Measurements from ENCODE around the gene ERCC6L2. TPM values are rescaled to one million over a fixed set of nuclear protein-coding genes. Genes with fewer than 3 reads are reported as not detected.
A peak's percentile ranks its signal among the peaks of the same experiment; 100 is the strongest.

The ERCC6L2 gene
- total and polyA plus RNA-seq, 9 of the 15 experiments (the other 6 are each of a cell fraction or from before 2014, with no cell fraction given), result 7.8 to 42.8 (median 23.6) TPM

DNA sequence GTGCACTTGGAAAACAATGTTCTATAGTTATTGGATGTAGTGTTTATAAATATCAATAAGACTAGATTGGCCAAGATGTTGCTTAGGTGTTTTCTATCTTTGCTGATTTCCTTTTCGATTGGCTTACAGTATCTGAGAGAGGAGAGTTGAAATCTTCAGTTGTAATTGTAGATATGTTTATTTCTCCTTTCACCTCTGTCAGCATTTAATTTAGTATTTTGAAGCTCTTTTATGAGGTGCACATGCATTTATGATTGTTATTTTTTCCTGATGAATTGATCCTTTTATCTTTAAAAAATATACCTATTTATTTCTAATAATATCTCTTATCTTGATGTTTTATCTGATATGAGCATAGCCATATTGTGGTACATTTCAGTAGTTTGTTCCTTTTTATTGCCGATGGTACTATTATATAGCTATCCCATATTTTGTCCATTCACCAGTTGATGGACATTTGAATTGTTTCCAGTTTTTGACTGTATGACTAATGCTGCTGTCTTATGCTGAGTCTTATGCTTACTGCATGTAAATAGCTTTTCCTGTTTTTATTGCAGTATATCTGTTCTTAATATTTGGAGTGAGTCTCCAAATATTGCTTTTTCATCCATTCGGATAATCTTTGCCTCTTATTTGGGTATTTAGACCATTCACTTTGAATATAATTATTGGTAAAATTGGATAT, 34.7 kb downstream of the ERCC6L2 start:
- Histone ChIP-seq H3K4me3 (no peak overlapping the region), H3K27ac (ENCODE audit: extremely low read depth, low read depth, low read length) (no peak overlapping the region), H3K36me3 (ENCODE audit: control insufficient read depth, insufficient read depth, low read length) (peaks cover 11% of the 10 kb centered on the region; the same call in 2 of the 3 replicates), H3K4me1 (replicated peaks in 1 of 2; ENCODE audit: control insufficient read depth in 2 of 2, insufficient read depth in 2 of 2, low read length in 2 of 2) (no peaks in the 10 kb centered on the region), H3K9ac (ENCODE audit: insufficient read depth in 1 of 2, low read depth in 2 of 2, low read length in 2 of 2) (no peak overlapping the region), H4K20me1 (replicated peaks; ENCODE audit: control insufficient read depth, insufficient read depth, low read length) (no peaks in the 10 kb centered on the region), H3K9me1 (ENCODE audit: control insufficient read depth, insufficient read depth, low read length) (no peaks in the 10 kb centered on the region), H3K79me2 (ENCODE audit: control insufficient read depth, insufficient read depth, low read length) (no peaks in the 10 kb centered on the region), H3K9me3 (replicated peaks; ENCODE audit: control insufficient read depth, insufficient read depth, low read depth, low read length) (no peaks in the 10 kb centered on the region), H2AFZ (ENCODE audit: low read depth, low read length) (no peak overlapping the region), H3K27me3 (ENCODE audit: control insufficient read depth in 2 of 2, insufficient read depth in 2 of 2, low read length in 2 of 2) (no peaks in the 10 kb centered on the region), H3K4me2 (ENCODE audit: insufficient read depth, low read length) (no peak overlapping the region)
- ATAC-seq (no peak), FAIRE-seq (no peak), DNase-seq (ENCODE audit: extremely low read depth in 1 of 4, low spot score in 3 of 4) (no peak)
- intact Hi-C loops (cut with micrococcal nuclease), result no loop called here
- WGBS (ENCODE audit: insufficient coverage, low coverage, missing lambda C conversion rate), result 83% methylated on average over 3 of the region's 3 CpGs
- POLR2A ChIA-PET, result interaction anchor here (0.8 to 1.1 kb wide), 2 partner anchors 17 to 35 kb away, joined by 3 read pairs; partner anchors contain the start of gene ERCC6L2
- CTCF ChIA-PET (ENCODE audit: low intra/inter-chr PET ratio), result no interaction called here
- no TSS peak for BruUV-seq (replicated peaks)
- TF ChIP-seq ZNF316 (IDR thresholded peaks at IDR 0.05), result peak; percentile 57
- TF ChIP-seq, protein P1, sequence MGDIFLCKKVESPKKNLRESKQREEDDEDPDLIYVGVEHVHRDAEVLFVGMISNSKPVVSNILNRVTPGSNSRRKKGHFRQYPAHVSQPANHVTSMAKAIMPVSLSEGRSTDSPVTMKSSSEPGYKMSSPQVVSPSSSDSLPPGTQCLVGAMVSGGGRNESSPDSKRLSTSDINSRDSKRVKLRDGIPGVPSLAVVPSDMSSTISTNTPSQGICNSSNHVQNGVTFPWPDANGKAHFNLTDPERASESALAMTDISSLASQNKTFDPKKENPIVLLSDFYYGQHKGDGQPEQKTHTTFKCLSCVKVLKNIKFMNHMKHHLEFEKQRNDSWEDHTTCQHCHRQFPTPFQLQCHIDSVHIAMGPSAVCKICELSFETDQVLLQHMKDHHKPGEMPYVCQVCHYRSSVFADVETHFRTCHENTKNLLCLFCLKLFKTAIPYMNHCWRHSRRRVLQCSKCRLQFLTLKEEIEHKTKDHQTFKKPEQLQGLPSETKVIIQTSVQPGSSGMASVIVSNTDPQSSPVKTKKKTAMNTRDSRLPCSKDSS (IDR thresholded peaks at IDR 0.05; ENCODE audit: low read depth, partially characterized antibody), result no peak
- in situ Hi-C loops (cut with MboI), result no loop called here

DNA sequence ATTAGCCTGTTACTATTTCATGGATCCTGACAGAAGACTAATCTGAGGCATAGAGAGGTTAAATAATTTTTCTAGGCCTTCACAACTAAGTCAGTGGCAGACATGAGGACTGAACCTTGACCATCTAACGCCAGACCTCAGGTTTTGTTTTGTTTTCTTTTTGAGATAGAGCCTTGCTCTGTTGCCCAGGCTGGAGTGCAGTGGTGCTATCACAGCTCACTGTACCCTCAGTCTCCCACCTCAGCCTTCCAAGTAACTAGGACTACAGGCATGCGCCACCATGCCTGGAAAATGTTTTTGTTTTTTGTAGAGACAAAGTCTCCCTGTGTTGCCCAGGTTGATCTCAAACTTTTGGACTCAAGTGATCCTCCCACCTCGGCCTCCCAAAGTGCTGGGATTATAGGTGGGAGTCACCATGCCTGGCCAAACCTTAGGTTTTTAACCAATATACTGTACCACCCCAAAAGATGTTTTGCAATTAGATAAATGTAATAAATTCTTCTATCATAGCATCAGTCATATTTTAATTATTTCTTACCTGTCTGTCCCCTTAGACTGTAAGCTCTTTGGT, 35.4 kb downstream of the ERCC6L2 start:
- ATAC-seq (no peak), FAIRE-seq (no peak), DNase-seq (ENCODE audit: extremely low read depth in 1 of 4, low spot score in 3 of 4) (no peak)
- CTCF ChIA-PET (ENCODE audit: low intra/inter-chr PET ratio), result no interaction called here
- WGBS (ENCODE audit: insufficient coverage, low coverage, missing lambda C conversion rate), result 85% methylated on average over 3 of the region's 3 CpGs
- no TSS peak for BruUV-seq (replicated peaks)
- Histone ChIP-seq H3K9ac (ENCODE audit: insufficient read depth in 1 of 2, low read depth in 2 of 2, low read length in 2 of 2) (no peak overlapping the region), H3K9me3 (replicated peaks; ENCODE audit: control insufficient read depth, insufficient read depth, low read depth, low read length) (no peaks in the 10 kb centered on the region), H3K27ac (ENCODE audit: extremely low read depth, low read depth, low read length) (no peak overlapping the region), H3K9me1 (ENCODE audit: control insufficient read depth, insufficient read depth, low read length) (no peaks in the 10 kb centered on the region), H4K20me1 (replicated peaks; ENCODE audit: control insufficient read depth, insufficient read depth, low read length) (no peaks in the 10 kb centered on the region), H3K36me3 (ENCODE audit: control insufficient read depth, insufficient read depth, low read length) (peaks cover 16% of the 10 kb centered on the region; the same call in 2 of the 3 replicates), H3K4me2 (ENCODE audit: insufficient read depth, low read length) (no peak overlapping the region), H2AFZ (ENCODE audit: low read depth, low read length) (no peak overlapping the region), H3K4me1 (replicated peaks in 1 of 2; ENCODE audit: control insufficient read depth in 2 of 2, insufficient read depth in 2 of 2, low read length in 2 of 2) (no peaks in the 10 kb centered on the region), H3K4me3 (no peak overlapping the region), H3K79me2 (ENCODE audit: control insufficient read depth, insufficient read depth, low read length) (no peaks in the 10 kb centered on the region), H3K27me3 (ENCODE audit: control insufficient read depth in 2 of 2, insufficient read depth in 2 of 2, low read length in 2 of 2) (no peaks in the 10 kb centered on the region)
- POLR2A ChIA-PET, result interaction anchor here (0.8 to 1.1 kb wide), 2 partner anchors 17 to 35 kb away, joined by 3 read pairs; partner anchors contain the start of gene ERCC6L2
- intact Hi-C loops (cut with micrococcal nuclease) (no loop called here), in situ Hi-C loops (cut with MboI) (no loop called here)
- TF ChIP-seq HNRNPH1 (optimal IDR thresholded peaks at IDR 0.05; ENCODE audit: low read depth, low read length) (no peak), EZH2 (IDR thresholded peaks at IDR 0.05; ENCODE audit: borderline replicate concordance, low read depth, low read length) (no peak), CREM (IDR thresholded peaks at IDR 0.05; ENCODE audit: low read depth) (no peak), ZNF436 (CRISPR knock-in tag; IDR thresholded peaks at IDR 0.05) (no peak), ZNF668 (CRISPR knock-in tag; IDR thresholded peaks at IDR 0.05) (no peak), SAP30 (IDR thresholded peaks at IDR 0.05; ENCODE audit: borderline replicate concordance, insufficient read depth, low read depth, low read length, poor library complexity, severe bottlenecking) (no peak)
- TF ChIP-seq, protein P2, sequence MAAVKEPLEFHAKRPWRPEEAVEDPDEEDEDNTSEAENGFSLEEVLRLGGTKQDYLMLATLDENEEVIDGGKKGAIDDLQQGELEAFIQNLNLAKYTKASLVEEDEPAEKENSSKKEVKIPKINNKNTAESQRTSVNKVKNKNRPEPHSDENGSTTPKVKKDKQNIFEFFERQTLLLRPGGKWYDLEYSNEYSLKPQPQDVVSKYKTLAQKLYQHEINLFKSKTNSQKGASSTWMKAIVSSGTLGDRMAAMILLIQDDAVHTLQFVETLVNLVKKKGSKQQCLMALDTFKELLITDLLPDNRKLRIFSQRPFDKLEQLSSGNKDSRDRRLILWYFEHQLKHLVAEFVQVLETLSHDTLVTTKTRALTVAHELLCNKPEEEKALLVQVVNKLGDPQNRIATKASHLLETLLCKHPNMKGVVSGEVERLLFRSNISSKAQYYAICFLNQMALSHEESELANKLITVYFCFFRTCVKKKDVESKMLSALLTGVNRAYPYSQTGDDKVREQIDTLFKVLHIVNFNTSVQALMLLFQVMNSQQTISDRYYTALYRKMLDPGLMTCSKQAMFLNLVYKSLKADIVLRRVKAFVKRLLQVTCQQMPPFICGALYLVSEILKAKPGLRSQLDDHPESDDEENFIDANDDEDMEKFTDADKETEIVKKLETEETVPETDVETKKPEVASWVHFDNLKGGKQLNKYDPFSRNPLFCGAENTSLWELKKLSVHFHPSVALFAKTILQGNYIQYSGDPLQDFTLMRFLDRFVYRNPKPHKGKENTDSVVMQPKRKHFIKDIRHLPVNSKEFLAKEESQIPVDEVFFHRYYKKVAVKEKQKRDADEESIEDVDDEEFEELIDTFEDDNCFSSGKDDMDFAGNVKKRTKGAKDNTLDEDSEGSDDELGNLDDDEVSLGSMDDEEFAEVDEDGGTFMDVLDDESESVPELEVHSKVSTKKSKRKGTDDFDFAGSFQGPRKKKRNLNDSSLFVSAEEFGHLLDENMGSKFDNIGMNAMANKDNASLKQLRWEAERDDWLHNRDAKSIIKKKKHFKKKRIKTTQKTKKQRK (IDR thresholded peaks at IDR 0.05; ENCODE audit: borderline replicate concordance, low read depth, low read length), result no peak

All from K562 (cell line).